CD4-positive, alpha-beta T cell treated with Interleukin-12 subunit alpha and Interleukin-12 subunit beta, for 1 hour (primary cell): ENCODE results near the gene MRPL18.
A peak's percentile ranks its signal among the peaks of the same experiment; 100 is the strongest.
"Not testable (repeated sequence)": the region's sequence is repeated elsewhere in the genome, so short reads cannot be mapped to it uniquely, and the experiment has no call there.

Source experiments
- DNase-seq: peaks from one replicate; pipeline ENCODE4 v3.0.0-alpha.2; 2020

The MRPL18 gene

DNA sequence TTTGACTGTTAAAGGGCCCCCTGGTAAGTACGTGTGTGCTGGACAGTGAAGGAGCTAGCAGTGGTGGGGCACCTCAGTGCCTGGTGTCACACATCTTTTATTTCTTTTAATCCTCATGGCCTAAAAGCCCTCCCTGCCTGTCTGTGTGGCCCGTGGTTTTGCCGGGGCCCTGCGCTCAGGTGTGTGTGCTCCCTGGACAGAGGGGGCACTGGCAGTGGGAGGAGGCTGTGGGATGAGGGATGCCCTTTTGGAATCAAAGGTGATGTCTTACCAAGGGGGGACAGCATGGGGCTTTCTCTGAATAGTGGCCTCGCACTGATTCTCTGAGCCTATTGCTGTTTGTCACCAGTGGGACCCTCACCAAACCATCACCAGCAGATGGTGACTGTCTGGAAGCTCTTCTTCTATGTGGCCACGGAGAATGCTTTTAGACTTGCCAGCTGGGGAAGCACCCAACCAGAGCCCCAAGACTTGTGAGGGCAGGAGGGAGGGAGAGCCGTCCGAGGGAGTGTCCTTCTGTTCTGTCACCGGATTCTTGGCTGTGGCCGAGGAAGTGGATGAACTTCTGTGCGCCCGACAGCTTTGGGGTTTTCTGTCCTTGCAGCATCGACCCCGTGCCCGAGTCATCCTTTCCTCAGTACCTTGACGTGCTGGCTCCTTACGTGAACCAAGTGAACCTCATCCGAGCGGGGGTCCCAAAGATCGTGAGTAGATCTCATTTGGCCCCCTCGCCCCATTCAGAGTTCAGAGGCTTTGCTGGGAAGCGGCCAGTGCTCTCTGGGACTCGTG lies 27.9 kb downstream of the MRPL18 start:
- no peak for DNase-seq

DNA sequence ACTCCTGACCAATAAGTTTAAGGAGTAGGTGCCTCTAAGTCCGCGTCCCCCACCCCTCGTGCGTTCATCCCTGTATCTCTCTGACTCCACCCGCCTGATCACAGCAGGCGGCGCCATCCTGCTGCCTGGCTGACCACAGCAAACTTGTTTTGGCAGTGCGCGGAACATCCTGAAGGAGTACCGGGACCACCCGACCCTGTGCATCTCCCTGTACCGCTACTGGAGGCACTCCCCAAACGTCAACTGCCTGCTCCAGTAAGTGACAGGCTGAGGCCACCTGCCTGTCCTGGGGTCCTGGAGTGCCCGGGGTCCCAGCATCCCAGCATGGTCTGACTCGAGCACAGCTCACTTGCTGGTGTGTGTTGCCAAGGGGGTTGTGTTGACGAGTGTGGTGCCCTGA lies 28.8 kb downstream of the MRPL18 start:
- no peak for DNase-seq

DNA sequence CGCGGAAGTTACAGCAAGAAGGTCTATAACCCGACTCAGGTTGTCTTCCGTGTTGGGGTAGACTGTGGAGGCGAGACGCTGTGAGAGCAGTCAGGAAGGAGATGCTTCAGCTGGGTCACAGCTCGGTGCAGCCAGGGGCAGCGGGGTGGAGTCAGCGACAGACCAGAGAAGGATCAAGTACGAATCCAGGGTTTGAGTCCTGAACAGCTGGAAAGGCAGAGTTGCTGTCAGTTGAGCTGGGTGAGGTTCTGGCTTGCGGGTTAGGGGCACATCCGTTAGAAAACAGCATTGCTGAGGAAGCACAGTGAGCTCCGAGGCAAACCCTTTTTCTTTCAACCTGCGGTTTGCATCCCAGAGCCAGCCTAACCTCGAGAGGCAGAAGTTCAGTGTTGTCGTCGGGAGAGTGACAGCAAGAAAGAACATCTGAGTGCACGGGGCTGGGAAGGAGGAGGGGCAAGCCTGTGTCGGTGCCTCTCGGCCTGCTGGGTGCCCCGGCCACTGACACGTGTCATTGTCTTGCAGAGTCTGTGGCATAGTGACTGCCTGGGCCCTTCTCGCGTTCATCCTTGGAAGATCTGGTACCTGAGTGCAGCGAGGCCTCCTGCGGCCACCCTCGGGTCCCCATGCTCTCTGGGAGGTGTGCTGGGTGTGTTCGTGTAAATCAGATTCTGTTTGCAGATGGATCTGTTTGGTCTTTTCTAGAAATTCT lies 29.8 kb downstream of the MRPL18 start:
- peak; percentile 42 for DNase-seq

DNA sequence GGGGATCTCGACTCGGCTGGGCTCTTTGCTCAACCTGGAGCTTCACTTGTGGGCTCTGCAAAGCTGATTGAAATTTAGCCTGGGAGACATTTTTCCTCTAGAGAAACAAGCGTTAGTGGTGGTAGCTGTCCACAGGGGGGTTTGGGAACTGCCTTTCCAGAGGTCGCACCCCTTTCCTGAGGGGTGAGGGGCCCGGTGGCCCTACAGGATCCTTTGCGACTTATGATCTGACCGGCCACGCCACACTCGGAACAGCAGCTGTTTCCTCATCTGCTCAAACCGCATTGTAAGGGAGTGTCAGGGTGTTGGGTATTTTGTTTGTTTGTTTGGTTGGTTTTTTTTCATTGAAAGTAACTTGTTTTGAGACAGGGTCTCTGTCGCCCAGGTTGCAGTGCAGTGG lies 30.9 kb downstream of the MRPL18 start:
- DNase-seq = no peak

DNA sequence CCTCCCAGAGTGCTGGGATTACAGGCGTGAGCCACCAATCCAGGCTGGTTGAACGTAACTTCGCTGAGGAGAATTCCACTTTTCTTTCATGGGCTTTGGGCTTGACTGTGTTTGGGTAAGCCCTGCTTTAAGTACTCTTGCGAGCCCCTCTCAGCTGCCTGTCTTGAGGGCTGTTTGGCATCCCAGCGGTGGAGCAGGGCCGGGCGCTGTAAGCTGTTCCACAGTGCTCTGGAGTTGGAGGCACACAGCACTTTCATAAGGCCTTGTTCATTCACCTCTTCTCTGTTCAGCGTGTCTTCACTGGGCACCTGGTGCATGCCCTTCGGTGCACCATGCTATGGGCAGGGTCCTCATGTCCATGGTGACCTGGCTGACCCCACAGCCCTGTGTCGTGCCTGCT lies 31.5 kb downstream of the MRPL18 start:
- DNase-seq = no peak

DNA sequence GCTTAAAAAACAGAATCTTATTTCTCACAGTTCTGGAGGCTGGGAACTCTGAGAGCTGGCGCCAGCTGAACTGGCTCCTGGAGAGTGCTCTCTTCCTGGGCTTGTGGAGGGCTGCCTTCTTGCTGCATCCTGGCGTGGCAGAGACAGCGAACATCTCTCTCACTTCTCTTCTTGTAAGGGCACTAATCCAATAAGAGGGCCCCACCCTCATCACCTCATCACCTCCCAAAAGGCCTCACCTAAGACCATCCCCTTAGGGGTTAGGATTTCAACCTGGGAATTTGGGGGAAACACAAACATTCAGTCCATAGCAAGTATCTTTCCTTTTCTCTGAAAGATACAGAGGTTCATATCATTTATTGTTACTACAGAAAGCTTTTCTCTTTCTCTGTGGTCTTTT lies 33.7 kb downstream of the MRPL18 start:
- no peak for DNase-seq

DNA sequence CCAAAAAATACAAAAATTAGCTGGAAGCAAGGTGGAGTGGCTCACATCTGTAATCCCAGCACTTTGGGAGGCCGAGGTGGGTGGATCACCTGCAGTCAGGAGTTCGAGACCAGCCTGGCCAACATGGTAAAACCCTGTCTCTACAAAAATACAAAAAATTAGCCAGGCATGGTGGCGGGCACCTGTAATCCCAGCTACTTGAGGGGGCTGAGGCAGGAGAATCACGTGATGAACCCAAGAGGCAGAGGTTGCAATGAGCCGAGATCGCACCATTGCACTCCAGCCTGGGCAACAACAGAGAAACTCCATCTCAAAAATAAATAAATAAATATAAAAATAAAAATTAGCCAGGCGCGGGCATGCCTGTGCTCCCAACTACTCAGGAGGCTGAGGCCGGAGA lies 34.4 kb downstream of the MRPL18 start:
- DNase-seq = not testable (repeated sequence)

DNA sequence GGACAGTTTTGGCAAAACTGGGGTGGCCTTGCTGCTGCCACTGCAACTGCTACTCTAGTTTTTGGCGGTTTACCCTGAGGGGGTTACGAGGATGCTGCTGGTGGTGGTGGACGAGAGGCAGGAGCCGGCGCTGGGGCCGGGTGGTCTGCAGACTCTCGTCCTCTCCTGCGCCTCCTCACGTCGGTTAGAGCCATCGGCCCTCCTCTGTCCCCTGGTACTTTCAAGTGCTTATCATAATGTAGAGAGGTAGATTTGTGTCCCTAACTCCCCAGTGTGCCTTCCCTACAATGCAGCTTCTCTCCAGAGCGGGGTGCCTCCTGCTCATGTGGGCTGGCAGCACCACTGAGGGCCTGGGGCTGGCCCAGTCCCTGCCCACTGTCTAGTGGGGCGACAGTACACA lies 35.7 kb downstream of the MRPL18 start:
- no peak for DNase-seq

DNA sequence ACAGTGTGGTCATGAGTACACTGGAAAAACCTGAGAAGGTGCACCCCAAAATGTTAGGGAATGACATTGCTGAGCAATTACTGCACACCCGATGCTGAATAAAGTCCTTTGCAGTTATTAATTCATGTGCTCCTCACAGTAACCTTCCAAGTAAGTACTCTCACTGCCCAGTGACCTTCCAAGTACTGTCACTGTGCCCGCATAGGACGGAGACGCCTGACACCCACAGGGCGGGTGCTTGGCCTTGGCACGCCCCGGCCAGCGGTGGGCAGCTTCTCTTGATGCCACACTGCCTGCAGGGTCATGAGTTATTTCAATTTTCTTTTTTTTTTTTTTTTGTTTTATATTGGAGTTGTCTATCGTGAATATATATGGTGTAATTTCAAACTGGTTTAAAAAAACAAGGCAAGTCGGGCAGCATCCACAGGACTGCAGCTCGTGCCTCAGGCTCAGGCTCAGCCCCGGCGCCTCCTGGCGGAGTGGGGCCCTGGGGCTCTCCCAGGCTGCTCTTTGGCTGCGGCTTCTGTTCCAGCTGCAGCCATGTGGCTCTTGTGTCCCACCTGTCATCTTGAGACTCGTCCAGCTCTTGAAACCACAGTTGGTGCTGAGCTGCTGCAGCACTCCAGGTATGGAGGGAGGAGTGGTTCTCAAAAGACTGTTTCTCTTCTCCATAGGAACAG lies 36.8 kb downstream of the MRPL18 start:
- DNase-seq = no peak

DNA sequence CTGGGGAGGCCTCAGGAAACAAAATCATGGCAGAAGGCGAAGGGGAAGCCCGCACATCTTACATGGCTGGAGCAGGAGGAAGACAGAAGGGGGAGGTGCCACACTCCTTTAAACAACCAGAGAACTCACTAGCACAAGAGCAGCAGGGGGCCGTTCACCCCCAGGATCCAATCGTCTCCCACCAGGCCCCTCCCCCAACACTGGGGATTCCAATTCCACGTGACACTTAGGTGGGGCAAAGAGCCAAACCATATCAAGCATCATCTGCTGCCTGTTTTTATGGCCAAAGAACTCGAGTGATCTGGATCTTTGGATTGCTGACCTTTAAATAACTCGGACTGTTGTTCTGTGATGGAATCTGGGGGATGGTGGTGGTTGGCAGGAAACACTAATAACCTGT lies 37.8 kb downstream of the MRPL18 start:
- DNase-seq = no peak

DNA sequence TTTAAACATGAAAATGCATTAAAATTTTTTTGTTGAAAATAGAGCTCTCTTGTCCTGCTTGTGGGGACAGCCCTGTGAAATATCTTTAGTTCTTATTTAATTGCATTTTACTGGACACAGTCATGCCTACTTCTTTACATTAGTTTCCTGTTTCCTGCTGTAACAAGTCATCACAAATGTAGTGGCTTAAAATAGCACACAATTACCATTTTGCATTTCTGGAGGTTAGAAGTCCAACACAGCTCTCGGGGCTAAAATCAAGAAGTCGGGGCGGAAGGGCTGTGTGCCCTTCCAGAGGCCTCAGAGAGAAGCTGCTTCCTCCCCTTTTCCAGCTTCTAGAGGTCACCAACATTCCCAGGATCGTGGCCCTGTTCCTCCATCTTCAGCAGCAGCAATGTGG lies 39.3 kb downstream of the MRPL18 start:
- no peak for DNase-seq

DNA sequence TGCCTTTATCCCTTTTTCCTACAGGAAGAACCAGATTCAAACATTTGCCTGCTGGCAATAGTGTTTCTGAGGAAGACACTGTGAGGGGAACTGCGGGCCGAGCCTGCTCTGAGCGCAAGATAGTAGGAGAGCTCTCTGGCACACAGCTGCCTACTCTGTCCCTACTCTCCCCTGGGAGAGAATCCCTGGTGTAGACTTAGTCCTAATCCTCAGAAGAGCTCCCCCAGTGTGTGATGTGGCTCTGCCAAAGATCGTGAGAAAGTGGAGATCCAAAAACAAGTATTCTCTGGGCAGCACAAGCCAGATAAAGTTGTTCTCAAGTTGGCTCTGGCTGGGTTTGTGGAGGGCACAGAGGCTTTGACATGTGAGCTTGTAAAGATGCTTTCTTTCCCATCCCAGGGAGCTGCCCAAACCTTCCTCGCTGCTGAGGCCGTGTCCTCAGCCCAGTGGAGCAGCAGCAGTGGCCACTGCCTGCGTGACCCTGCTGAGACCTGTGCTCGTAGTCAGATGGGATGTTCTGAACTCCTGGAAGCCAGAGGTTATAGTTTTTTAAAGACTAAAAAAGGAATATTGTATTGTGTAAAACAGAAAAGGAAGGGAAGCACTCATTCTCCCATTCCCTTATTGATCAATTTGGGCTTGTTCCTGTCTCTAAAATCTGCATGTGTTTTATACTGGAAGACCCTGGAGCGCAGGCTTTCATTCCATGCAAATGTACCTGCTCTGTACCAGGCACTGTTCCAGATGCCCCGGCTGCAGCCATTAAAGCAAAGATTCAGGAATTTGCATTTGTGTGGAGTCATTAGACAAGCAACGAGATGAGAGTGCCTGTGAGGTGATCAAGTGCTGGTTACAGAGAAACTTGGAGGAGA lies 40.5 kb downstream of the MRPL18 start:
- no peak for DNase-seq

DNA sequence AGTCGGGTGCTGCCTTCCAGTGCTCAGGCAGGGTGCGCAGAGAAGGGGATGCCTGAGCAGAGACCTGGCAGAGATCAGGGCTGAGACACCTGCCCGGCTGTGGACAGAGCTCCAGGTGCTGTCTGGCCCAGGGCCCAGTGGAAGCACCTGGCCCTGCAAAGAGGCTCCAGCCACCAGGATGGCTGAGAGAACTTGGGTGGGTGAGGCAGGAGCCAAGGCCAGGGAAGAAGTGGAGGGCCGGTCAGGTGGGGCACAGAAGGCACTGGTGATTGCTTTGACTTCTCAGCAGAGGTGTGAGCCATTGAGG lies 41.1 kb downstream of the MRPL18 start:
- DNase-seq = no peak

DNA sequence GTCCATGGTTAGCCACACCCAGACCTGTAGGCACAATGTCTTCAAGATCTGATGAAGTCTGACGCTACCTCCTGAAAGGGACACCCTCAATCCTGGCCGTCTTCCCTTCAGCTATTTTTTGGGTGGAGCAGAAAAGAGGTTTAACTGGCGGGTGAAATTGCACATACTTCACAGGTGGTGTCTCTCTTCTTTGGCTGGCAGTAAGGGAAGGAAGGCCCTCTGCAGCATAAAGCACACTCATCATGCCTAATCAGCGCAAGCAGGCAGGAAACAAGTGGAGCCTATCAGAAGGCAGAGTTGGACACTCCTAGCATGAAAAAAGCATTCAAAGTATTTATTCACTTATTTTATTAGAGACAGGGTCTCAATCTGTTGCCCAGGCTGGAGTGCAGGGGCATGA lies 42.7 kb downstream of the MRPL18 start:
- no peak for DNase-seq

DNA sequence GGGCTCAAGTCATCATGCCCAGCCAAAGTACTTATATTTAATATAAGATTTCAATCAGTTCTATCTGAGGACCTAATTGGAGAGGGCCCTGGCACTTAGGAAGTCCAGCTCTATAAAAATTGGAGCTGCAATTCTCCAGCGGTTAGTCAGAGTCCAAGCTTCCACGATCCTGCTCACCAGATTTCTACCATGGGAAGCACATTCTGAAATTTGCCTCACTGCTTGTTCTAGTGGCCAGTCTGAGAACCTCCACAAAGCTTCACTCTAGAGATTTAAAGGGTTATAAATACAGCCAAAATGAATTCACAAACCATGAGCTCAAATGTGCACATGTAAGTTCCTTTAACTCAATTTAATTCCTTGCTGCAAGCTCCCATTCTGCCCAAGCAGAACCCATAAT lies 43.3 kb downstream of the MRPL18 start:
- no peak for DNase-seq

DNA sequence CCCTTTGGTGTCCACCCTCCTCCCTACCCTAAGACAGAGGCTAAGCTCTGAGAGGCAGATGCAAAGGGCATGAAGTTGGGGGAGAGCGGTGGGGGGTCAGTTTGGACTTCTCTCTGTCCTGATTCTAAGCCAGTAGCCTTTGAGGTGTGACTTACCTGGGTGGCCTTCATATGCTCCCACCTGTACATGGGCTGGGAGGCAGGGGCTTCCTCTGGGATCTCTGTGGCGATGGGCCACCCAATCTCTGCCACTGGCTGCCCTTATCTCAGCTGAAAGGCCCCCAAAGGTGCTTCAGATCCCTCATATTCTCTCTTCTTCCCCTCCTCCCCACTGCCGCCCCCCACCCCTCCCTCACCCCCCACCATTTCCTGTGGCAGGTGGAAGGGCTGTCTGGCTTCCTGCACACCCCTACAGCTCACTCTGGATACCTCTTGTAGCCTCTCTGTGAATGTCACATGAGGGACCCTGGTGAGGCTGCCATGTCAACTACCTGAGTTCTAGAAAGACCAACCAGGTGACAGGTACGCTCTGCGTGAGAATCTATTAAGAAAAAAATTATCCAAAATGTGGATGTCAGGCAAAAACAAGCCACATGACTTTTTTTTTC lies 43.8 kb downstream of the MRPL18 start:
- DNase-seq = no peak

DNA sequence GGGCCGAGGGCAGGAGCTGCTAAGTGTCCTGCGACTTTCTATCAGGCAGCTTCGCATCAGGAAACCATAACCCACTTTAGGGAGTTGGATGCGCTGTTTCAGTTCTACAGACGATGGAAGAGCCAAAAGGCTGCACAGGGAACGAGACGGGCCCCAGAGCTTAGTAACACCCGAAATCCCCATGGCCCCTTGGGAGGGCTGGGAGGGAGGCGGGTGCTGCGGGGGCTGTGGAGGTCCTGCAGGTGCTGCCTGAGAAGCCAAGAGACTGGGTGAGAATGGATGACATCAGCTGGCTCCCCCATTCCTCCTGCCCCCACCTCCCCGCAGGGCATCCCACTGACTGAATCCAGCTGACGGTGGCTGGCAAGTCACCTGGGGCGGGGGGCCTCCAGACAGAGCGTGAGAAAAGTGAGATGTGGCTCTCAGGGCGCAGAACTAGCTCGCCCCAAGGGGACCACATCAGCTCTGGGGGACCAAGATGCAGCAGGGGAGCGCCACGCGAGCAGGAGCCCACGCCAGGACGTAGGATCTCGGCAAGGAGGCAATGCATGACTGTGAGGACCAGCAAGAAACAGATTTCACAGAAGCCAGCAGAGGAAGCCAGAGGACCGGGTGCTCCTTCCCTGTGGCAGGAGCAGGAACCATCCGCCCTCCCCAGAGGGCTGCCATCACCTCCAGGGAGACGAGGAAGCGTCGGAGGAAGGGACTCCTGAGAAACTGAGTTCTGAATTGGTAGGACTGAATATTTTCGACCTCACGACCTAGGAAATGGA lies 46.6 kb downstream of the MRPL18 start:
- DNase-seq = no peak

DNA sequence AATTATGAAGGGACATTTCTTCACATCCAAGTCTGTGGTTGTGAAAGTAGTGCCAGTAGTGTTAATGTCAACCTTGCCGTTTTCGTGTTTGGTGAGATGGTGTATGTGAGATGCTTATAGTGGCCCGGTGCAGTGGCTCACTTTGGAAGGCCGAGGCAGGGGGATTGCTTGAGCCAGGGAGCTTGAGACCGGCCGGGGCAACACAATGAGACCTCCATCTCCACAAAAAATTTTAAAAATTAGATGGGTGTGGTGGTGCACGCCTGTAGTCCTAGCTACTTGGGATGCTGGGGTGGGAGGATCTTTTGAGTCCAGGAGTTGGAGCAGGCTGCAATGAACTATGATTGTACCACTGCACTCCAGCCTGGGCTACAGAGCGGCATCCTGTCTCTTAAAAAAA lies 47.2 kb downstream of the MRPL18 start:
- no peak for DNase-seq

DNA sequence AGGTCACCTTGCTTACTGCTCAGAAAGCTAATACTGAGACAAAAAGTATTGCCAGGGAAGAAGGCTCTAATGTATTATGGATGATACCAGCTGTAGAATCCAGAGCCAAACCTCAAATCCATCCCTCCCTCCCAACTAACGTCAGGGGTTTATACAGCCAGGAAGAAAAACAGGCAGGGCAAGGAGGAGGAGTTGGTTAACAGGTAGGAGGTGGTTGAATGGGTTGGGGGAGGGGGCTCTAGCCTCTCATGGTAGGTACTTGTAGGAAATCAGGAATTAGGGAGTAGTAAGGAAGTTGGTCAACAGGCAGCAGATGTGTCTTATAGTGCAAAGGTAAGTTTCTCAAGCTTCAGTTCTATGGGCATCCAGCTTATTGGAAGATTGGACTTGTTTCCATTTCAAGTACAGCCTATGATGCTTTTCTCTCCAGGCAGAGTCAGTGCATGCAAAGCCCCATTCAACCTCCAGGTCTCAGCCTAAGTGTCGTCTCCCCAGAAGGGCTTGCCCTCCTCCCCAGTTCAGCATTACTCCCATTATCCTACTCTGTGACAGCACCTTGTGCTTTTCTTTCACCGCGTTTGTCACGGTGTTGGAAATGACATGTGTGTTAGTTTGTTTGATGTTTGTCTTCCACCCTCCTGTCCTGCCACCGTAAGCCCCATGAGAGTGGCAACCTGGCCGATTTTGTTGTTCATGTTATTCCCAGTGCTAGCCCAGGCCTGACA lies 47.9 kb downstream of the MRPL18 start:
- DNase-seq = no peak

DNA sequence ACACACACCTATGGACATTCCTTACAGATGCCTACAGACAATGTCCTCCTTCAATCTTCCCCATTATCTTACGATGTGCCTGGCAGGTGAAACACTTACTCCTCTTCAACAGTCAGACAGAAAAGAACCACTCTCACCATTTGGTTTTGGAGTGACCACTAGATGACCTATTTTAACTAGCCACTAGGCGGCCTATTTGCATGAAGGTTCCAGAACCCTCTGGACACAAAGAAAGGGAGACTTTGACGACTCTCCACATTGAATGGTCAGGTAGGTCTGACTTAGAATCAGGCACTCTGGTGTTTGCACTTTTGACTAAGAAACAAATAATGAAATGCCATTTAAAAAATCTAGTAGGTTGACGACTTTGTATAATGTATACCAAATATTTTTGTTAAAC lies 51.8 kb downstream of the MRPL18 start:
- no peak for DNase-seq
